ENCODE results near the gene ANXA9.

Gene ANXA9

DNA sequence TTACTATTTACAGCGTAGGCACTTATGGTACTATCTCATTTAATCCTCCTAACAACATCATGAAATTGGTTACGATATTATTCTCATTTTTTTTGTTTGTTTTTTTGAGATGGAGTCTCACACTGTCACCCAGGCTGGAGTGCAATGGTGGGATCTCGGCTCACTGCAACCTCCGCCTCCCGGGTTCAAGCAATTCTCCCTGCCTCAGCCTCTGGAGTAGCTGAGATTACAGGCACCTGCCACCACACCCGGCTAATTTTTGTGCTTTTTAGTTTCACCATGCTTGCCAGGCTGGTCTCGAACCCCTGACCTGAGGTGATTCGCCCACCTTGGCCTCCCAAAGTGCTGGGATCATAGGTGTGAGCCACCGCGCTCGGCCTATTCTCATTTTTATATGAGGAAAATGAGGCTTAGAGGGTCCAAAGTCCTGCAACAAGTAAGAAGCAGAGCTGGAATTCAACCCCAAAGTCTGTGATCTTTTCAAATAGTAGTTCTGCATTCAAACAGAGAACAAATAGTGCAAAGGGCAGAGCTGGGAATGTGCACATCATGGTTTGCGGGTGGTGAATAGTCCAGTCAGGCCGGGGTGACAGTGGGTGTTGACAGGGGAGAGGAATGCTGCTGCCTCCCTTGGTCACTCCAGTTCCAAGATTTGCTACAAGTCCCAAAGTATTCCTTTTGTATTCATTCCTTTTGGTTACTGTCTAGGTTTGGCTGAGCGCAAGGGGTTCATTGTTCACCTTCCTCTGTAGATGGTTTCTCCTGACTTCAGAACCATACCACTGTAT lies 30.8 kb downstream of the ANXA9 start:
- TF ChIP-seq, protein P1, sequence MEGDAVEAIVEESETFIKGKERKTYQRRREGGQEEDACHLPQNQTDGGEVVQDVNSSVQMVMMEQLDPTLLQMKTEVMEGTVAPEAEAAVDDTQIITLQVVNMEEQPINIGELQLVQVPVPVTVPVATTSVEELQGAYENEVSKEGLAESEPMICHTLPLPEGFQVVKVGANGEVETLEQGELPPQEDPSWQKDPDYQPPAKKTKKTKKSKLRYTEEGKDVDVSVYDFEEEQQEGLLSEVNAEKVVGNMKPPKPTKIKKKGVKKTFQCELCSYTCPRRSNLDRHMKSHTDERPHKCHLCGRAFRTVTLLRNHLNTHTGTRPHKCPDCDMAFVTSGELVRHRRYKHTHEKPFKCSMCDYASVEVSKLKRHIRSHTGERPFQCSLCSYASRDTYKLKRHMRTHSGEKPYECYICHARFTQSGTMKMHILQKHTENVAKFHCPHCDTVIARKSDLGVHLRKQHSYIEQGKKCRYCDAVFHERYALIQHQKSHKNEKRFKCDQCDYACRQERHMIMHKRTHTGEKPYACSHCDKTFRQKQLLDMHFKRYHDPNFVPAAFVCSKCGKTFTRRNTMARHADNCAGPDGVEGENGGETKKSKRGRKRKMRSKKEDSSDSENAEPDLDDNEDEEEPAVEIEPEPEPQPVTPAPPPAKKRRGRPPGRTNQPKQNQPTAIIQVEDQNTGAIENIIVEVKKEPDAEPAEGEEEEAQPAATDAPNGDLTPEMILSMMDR (IDR thresholded peaks at IDR 0.05; ENCODE audit: extremely low read depth, insufficient read depth, missing control alignments) = no peak
- no peak for DNase-seq (ENCODE audit: low spot score)
- in situ Hi-C loops (cut with MboI; ENCODE audit: low pct_unique_long_range_greater_than_20kb, low sequenced_read_pairs, unreplicated experiment) = no loop called here

DNA sequence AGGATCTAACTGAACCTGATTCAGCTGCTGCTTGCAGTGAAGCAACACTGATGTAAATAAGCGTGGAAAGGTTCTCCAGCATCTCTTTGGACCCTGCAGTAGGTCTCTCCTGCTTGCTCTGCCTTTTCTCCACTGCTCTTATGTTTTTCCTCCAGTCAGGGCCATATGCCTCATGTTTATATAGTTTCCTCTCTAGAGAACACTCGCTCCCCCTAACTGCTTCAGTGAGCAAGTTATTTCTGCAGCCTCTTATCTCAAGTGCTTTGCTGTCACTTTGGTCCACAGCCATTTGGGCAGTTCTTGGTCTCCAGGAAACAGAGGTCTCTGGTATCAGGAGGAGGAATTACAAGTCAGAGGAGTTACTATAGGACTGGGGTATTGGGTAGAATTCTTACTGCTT lies 31.4 kb downstream of the ANXA9 start:
- DNase-seq (ENCODE audit: low spot score) = no peak
- TF ChIP-seq, protein P1 (IDR thresholded peaks at IDR 0.05; ENCODE audit: extremely low read depth, insufficient read depth, missing control alignments) = no peak
- in situ Hi-C loops (cut with MboI; ENCODE audit: low pct_unique_long_range_greater_than_20kb, low sequenced_read_pairs, unreplicated experiment) = no loop called here

DNA sequence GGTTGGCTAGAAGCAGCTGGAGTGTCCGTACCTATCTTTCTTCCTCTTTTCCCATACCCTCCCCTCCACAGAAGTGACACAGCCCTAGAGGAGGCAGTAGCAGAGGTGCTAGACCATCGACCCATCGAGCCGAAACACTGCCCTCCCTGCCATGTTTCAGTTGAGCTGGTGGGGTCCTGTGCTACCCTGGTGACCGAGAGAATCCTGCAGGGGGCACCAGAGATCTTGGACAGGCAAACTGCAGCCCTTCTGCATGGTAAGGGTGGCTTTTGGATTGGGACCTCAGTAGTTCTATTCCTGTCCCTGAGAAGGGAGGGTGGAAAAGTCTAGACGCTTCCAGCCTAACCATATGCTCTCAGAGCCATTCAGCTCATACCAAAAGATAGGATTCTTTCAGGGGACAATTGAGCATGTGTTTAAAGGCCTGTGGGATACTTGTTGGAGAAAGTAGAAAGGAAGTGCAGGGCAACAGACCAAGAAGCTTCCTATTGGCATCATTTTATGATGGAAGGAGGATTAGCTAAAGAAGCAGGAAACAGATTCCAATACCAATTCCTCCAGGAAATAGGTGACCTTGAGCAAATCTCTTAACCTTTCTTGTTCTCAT lies 42.6 kb downstream of the ANXA9 start:
- TF ChIP-seq, protein P1 (IDR thresholded peaks at IDR 0.05; ENCODE audit: extremely low read depth, insufficient read depth, missing control alignments) = peak; percentile 84
- peak; percentile 82 for DNase-seq (ENCODE audit: low spot score)
- in situ Hi-C loops (cut with MboI; ENCODE audit: low pct_unique_long_range_greater_than_20kb, low sequenced_read_pairs, unreplicated experiment) = no loop called here

DNA sequence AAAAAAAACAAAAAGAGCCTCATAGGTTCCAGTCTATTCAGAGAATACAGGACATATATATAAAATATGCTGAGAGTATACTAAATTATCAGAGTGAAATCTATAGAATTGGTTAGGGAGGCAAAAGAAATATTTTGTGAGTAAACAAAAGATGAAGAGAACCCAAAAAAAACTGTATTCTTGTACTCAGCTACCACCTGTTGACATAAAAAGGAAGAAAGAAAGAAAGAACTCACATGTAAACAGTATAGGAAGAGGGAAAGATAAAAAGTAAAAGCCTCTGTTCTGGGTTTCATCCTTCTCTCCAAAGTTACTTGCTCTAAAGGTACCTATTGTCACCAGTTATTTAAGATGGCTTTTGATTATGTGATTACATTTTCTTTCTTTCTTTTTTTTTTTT lies 44.4 kb downstream of the ANXA9 start:
- in situ Hi-C loops (cut with MboI; ENCODE audit: low pct_unique_long_range_greater_than_20kb, low sequenced_read_pairs, unreplicated experiment) = no loop called here
- no peak for DNase-seq (ENCODE audit: low spot score)
- TF ChIP-seq, protein P1 (IDR thresholded peaks at IDR 0.05; ENCODE audit: extremely low read depth, insufficient read depth, missing control alignments) = no peak

DNA sequence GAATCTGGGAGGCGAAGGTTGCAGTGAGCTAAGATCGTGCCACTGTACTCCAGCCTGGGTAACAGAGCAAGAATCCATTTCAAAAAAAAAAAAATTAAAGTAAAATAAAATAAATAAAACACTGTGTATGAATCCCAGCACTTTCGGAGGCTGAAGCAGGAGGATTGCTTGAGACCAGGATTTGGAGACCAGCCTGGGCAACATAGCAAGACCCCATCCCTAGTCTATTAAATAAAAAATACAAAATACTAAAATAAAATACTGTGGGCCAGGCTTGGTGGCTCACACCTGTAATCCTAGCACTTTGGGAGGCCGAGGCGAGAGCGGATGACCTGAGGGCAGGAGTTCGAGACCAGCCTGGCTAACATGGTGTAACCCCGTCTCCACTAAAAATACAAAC lies 50.1 kb downstream of the ANXA9 start:
- TF ChIP-seq, protein P1 (IDR thresholded peaks at IDR 0.05; ENCODE audit: extremely low read depth, insufficient read depth, missing control alignments) = no peak
- in situ Hi-C loops (cut with MboI; ENCODE audit: low pct_unique_long_range_greater_than_20kb, low sequenced_read_pairs, unreplicated experiment) = no loop called here
- no peak for DNase-seq (ENCODE audit: low spot score)

DNA sequence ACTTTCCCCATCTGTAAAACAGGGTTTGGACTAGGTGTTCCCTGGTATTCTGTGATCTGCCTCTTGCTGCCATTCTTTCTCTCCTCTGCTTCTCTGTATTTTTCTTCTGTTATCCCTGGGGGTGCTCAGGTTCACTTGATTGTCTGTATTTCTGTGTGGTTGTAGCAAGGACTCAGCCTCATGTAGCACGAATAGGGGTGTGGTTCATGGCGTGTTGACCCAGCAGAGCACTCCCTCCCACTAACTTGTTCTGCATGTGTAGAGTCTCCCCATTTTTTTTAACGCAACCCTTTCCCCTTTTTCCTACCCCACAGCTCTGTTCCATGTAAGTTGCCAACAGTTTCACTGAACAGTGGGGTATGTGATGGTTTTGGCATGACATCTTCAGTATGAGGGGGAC lies 53.1 kb downstream of the ANXA9 start:
- in situ Hi-C loops (cut with MboI; ENCODE audit: low pct_unique_long_range_greater_than_20kb, low sequenced_read_pairs, unreplicated experiment) = no loop called here
- DNase-seq (ENCODE audit: low spot score) = no peak
- TF ChIP-seq, protein P1 (IDR thresholded peaks at IDR 0.05; ENCODE audit: extremely low read depth, insufficient read depth, missing control alignments) = no peak
